Measurements from ENCODE around the gene PGGHG.

The PGGHG gene

GRCh38 chr11:269146-269890 lies 19.6 kb upstream of the PGGHG start:
- DNase-seq: peak; percentile 73 to 80

DNA sequence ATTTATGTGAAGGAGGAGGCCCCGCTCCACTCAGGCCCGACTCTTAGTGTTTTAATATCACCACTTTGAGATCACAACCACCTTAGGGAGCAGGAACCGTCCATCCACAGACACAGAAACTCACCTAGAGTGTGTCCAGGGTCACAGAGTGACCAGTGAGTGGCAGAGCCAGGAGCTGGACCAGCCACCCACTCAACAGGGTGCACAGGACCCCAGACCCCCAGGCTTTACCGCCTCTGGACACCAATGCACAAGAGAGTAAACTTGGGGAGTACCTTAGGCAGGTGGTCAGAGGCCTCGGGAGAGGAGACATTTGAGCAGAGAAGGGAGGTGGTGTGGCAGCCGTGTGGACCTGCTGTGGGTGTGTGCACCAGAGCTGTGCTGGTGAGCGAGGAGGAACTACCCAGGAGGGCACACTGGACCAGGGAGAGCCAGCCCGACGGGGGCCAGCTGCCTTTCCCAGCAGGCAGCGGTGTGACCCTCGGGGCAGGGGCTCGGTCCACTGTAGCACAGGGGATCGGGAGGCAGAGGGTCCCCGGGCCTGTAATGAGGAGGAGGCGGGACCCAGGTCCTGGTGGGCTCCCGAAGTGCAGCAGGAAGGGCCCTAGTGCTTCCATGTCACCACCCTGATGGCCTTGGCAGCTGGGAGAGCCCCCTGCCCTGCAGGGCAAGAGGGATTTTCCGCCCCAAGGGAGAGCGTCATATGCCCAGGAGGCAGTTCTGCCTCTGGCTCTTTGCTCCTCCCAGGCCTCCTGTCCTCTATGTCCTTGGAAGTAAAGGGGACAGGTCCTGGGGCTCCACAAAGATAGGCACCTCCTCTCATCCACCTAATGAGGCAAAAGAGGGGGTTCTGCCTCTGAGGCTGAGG lies 18.2 kb upstream of the PGGHG start:
- no peak for DNase-seq

DNA sequence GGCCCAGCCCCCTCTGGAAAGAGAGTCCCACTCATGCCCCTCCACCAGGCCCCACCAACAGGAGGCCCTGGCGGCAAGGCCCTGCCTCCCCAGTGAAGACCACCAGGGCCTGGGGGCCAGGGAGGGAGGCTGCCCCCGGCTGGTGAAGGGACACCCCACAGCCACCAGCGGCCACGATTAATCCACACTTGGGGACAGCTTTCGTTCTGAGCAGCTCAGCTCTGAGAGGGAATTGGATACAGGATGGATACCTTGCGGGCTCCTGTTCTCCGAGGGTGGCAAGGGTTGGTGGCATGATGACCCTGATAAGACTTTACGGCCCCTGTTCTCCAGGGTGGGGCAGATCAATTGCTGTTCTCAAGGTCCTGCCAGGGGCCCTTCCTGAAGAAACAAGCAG lies 17.6 kb upstream of the PGGHG start:
- DNase-seq: no peak

GRCh38 chr11:272195-272930 lies 16.6 kb upstream of the PGGHG start:
- DNase-seq: no peak

- no peak for DNase-seq
These were observed 16.1 kb upstream of the PGGHG start for GRCh38 chr11:272931-273198.

DNA sequence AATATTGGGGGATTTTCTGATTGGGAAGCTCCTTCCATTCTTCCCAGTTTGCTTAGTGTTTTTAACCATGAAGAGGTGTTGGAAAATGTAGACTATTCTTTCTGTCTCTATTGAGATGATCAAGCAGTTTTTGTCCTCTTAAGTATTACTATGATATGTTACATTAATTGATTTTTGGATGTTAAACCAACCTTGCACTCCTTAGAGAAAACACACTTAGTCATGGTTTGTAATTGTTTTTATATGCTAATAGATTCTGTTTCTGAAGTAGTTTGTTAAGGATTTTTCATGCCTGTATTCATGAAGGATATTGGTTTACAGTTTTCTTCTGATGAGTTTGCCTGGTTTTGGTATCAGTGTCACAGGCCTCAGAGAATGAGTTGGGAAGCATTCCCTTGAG lies 12.7 kb upstream of the PGGHG start:
- DNase-seq: no peak

- no peak for DNase-seq
These were observed 10.7 kb upstream of the PGGHG start, which contains the start of gene NLRP6 for GRCh38 chr11:278001-278951. NLRP6 (plus strand) TSS chr11:278407; CDS start chr11:278570, 163 bp downstream.

GRCh38 chr11:279040-279965 lies 9.6 kb upstream of the PGGHG start:
- no peak for DNase-seq

GRCh38 chr11:279966-280705 lies 8.8 kb upstream of the PGGHG start:
- DNase-seq: peak; percentile 55

GRCh38 chr11:280706-281485 lies 8.0 kb upstream of the PGGHG start:
- DNase-seq: peak in 1 of 2 donors; percentile 32

GRCh38 chr11:281486-282161 lies 7.3 kb upstream of the PGGHG start:
- DNase-seq: no peak

GRCh38 chr11:282171-282570 lies 6.8 kb upstream of the PGGHG start:
- DNase-seq: no peak

GRCh38 chr11:282630-283360 lies 6.1 kb upstream of the PGGHG start:
- no peak for DNase-seq

GRCh38 chr11:283405-284104 lies 5.4 kb upstream of the PGGHG start:
- no peak for DNase-seq

- no peak for DNase-seq
These were observed 4.6 kb upstream of the PGGHG start for GRCh38 chr11:284105-285020.
